Mucosa of gallbladder (tissue), 1 donor: ENCODE data around the gene HS6ST1. TPM values are rescaled to one million over a fixed set of nuclear protein-coding genes. Genes with fewer than 3 reads are reported as not detected.
"Not testable (repeated sequence)": the region's sequence is repeated elsewhere in the genome, so short reads cannot be mapped to it uniquely, and the experiment has no call there.

ENCODE experiments used
- DNase-seq: peaks from one replicate; pipeline ENCODE4 v3.0.0-alpha.2; 2020; ENCODE audit warnings: low spot score
- total RNA-seq: library from RNA; stranded (reverse); gene quantifications from one replicate; pipeline ENCODE4 v1.2.1, GENCODE V29; 2021
- donor health status: DM: no; HTN: no; CAD: no.

HS6ST1 gene
- total RNA-seq, 1 donor from 2014 or later = 90.1 TPM

GRCh38 chr2:128268611-128269010 lies 50.1 kb downstream of the HS6ST1 start:
- not testable (repeated sequence) for DNase-seq

GRCh38 chr2:128268145-128268544 lies 50.5 kb downstream of the HS6ST1 start:
- not testable (repeated sequence) for DNase-seq

- DNase-seq = not testable (repeated sequence)
Observed at GRCh38 chr2:128267649-128268048, 51.0 kb downstream of the HS6ST1 start.

- not testable (repeated sequence) for DNase-seq
Observed at GRCh38 chr2:128267197-128267596, 51.5 kb downstream of the HS6ST1 start.

GRCh38 chr2:128266463-128266862 lies 52.2 kb downstream of the HS6ST1 start:
- not testable (repeated sequence) for DNase-seq

- not testable (repeated sequence) for DNase-seq
Observed at GRCh38 chr2:128265608-128265993, 53.1 kb downstream of the HS6ST1 start.

GRCh38 chr2:128264881-128265607 lies 53.6 kb downstream of the HS6ST1 start:
- DNase-seq = no peak

GRCh38 chr2:128263902-128264331 lies 54.8 kb downstream of the HS6ST1 start:
- DNase-seq = no peak

GRCh38 chr2:128262315-128263253 lies 56.1 kb downstream of the HS6ST1 start:
- no peak for DNase-seq

GRCh38 chr2:128261245-128262128 lies 57.2 kb downstream of the HS6ST1 start:
- DNase-seq = no peak

- peak; percentile 57 for DNase-seq
Observed at GRCh38 chr2:128260239-128261138, 58.2 kb downstream of the HS6ST1 start.

- DNase-seq = no peak
Observed at GRCh38 chr2:128259585-128259984, 59.1 kb downstream of the HS6ST1 start.

GRCh38 chr2:128258218-128258617 lies 60.5 kb downstream of the HS6ST1 start:
- no peak for DNase-seq

- DNase-seq = no peak
Observed at GRCh38 chr2:128252501-128252900, 66.2 kb downstream of the HS6ST1 start.

- not testable (repeated sequence) for DNase-seq
Observed at GRCh38 chr2:128252086-128252485, 66.6 kb downstream of the HS6ST1 start.

GRCh38 chr2:128250229-128251025 lies 68.2 kb downstream of the HS6ST1 start:
- no peak for DNase-seq

- DNase-seq = no peak
Observed at GRCh38 chr2:128249555-128249954, 69.1 kb downstream of the HS6ST1 start.

GRCh38 chr2:128245813-128246212 lies 72.9 kb downstream of the HS6ST1 start:
- DNase-seq = no peak

- no peak for DNase-seq
Observed at GRCh38 chr2:128241896-128242295, 76.8 kb downstream of the HS6ST1 start.
